Measurements from ENCODE around the gene UBE2D1. TPM values are rescaled to one million over a fixed set of nuclear protein-coding genes. Genes with fewer than 3 reads are reported as not detected.

Gene UBE2D1
- total and polyA plus RNA-seq, 2 donors (not counting 3 experiments of a cell fraction or from before 2014, with no cell fraction given), result 13.5 to 14.5 TPM

DNA sequence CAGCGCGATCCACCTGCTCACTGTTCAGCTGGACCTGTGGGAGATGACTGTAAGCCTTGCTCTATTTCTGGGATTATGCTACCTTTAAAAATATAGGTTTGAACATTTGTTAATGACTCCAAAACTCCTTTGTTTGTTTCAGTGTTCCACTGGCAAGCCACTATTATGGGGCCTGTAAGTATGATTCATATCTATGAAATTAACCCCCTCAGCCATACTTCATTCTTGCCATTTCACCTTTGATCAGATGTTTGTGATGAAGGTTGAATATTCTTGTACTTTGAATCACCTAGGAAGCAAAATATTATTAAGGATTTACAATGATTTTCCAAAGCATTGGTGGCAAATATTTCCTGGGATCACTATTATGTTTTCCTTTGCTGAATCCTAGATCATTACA lies 26.5 kb downstream of the UBE2D1 start:
- BruUV-seq (replicated peaks), result no TSS peak
- Histone ChIP-seq H2AFZ (ENCODE audit: low read depth, low read length) (no peak overlapping the region), H3K36me3 (ENCODE audit: control insufficient read depth in 2 of 2, extremely low read depth in 1 of 2, insufficient read depth in 2 of 2, low read length in 2 of 2) (no peaks in the 10 kb centered on the region), H3K9me1 (replicated peaks; ENCODE audit: control insufficient read depth, extremely low read depth, insufficient read depth, low read length) (no peaks in the 10 kb centered on the region), H3K79me2 (ENCODE audit: control insufficient read depth, insufficient read depth, low read length) (peaks cover 9% of the 10 kb centered on the region), H3K27ac (ENCODE audit: insufficient read depth, low read depth, low read length) (no peak overlapping the region), H3K27me3 (ENCODE audit: control insufficient read depth in 2 of 2, insufficient read depth in 2 of 2, low read length in 2 of 2) (no peaks in the 10 kb centered on the region), H3K4me3 (replicated peaks in 1 of 3; ENCODE audit: insufficient read depth in 1 of 3, low read depth in 1 of 3, low read length in 3 of 3) (no peak overlapping the region), H3K9ac (replicated peaks; ENCODE audit: extremely low read depth, insufficient read depth, low read length) (no peak overlapping the region), H3K4me1 (ENCODE audit: control insufficient read depth, extremely low read depth, insufficient read depth, low read length) (peaks cover 11% of the 10 kb centered on the region), H3K4me2 (ENCODE audit: insufficient read depth, low read length) (no peak overlapping the region), H3K9me3 (replicated peaks; ENCODE audit: control insufficient read depth, insufficient read depth, low read length) (no peaks in the 10 kb centered on the region), H4K20me1 (replicated peaks; ENCODE audit: control insufficient read depth, extremely low read depth, insufficient read depth, low read length) (no peaks in the 10 kb centered on the region)
- dilution Hi-C loops (cut with MboI; ENCODE audit: extremely low pct_ligation_motif_present, low sequenced_read_pairs), result no loop called here
- CTCF ChIA-PET, result interaction anchor here (1.0 to 2.0 kb wide), 2 partner anchors 13 to 17 kb away, joined by 4 to 8 read pairs; no protein-coding TSS in a partner anchor
- intact Hi-C loops (cut with micrococcal nuclease), result no loop called here
- POLR2A ChIA-PET, result no interaction called here
- DNase-seq (ENCODE audit: low read depth, low spot score) (no peak), FAIRE-seq (no peak)
- TF ChIP-seq EZH2 (IDR thresholded peaks at IDR 0.05; ENCODE audit: borderline replicate concordance, low read depth, low read length, severe bottlenecking) (no peak), POLR2A (IDR thresholded peaks at IDR 0.05; ENCODE audit: low read depth, low read length) (no peak), MYC (IDR thresholded peaks at IDR 0.05; ENCODE audit: low read depth, low read length) (no peak), GATA2 (IDR thresholded peaks at IDR 0.05; ENCODE audit: insufficient read depth, insufficient read length, low read depth, low read length) (no peak), JUN (IDR thresholded peaks at IDR 0.05; ENCODE audit: borderline replicate concordance, insufficient read depth, insufficient read length, low read depth) (no peak), FOS (IDR thresholded peaks at IDR 0.05; ENCODE audit: borderline replicate concordance, insufficient read depth, low read length) (no peak), POLR2AphosphoS5 (IDR thresholded peaks at IDR 0.05; ENCODE audit: insufficient read depth, low read depth, low read length) (no peak)
- TF ChIP-seq, protein P1, sequence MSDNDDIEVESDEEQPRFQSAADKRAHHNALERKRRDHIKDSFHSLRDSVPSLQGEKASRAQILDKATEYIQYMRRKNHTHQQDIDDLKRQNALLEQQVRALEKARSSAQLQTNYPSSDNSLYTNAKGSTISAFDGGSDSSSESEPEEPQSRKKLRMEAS (IDR thresholded peaks at IDR 0.05; ENCODE audit: insufficient read depth, insufficient read length), result no peak
- TF ChIP-seq, protein P2, sequence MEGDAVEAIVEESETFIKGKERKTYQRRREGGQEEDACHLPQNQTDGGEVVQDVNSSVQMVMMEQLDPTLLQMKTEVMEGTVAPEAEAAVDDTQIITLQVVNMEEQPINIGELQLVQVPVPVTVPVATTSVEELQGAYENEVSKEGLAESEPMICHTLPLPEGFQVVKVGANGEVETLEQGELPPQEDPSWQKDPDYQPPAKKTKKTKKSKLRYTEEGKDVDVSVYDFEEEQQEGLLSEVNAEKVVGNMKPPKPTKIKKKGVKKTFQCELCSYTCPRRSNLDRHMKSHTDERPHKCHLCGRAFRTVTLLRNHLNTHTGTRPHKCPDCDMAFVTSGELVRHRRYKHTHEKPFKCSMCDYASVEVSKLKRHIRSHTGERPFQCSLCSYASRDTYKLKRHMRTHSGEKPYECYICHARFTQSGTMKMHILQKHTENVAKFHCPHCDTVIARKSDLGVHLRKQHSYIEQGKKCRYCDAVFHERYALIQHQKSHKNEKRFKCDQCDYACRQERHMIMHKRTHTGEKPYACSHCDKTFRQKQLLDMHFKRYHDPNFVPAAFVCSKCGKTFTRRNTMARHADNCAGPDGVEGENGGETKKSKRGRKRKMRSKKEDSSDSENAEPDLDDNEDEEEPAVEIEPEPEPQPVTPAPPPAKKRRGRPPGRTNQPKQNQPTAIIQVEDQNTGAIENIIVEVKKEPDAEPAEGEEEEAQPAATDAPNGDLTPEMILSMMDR (IDR thresholded peaks at IDR 0.05; ENCODE audit: extremely low read depth in 1 of 2, insufficient read depth in 1 of 2, low read depth in 1 of 2, low read length in 2 of 2), result no peak
